H9 (cell line): ENCODE measurements around the gene ALKBH1. TPM values are rescaled to one million over a fixed set of nuclear protein-coding genes. Genes with fewer than 3 reads are reported as not detected.
"Not testable (repeated sequence)": the region's sequence is repeated elsewhere in the genome, so short reads cannot be mapped to it uniquely, and the experiment has no call there.

Experiments used
- DNase-seq: peaks from one replicate; pipeline ENCODE4 v3.0.0-alpha.2; 2017
- H2AFZ ChIP-seq: one replicate; pipeline ENCODE4 v1.6.1; 2013; ENCODE audit warnings: mild to moderate bottlenecking, low read length, control low read depth, moderate library complexity
- H2AK5ac ChIP-seq: 2 replicates; pipeline ENCODE4 v1.6.1; 2013; ENCODE audit warnings: low read length, control low read depth, mixed read lengths; ENCODE audit not compliant: insufficient read length
- H2BK120ac ChIP-seq: one replicate; pipeline ENCODE4 v1.6.1; 2013; ENCODE audit warnings: low read depth, mild to moderate bottlenecking, low read length, control low read depth, inconsistent platforms; ENCODE audit not compliant: poor library complexity, severe bottlenecking
- H2BK12ac ChIP-seq: 2 replicates; pipeline ENCODE4 v1.6.1; 2013; ENCODE audit warnings: low read length, control low read depth, mixed read lengths, low read depth; ENCODE audit not compliant: insufficient read length
- H2BK15ac ChIP-seq: 2 replicates; pipeline ENCODE4 v1.6.1; 2013; ENCODE audit warnings: low read depth, low read length, control low read depth
- H2BK20ac ChIP-seq: one replicate; pipeline ENCODE4 v1.6.1; 2013; ENCODE audit warnings: low read depth, mild to moderate bottlenecking, low read length, control low read depth, inconsistent platforms; ENCODE audit not compliant: poor library complexity, severe bottlenecking
- H2BK5ac ChIP-seq: 2 replicates; pipeline ENCODE4 v1.6.1; 2013; ENCODE audit warnings: low read length, control low read depth, mixed read lengths; ENCODE audit not compliant: insufficient read length
- H3K14ac ChIP-seq: 2 replicates; pipeline ENCODE4 v1.6.1; 2013; ENCODE audit warnings: low read length, control low read depth; ENCODE audit not compliant: insufficient read depth
- H3K18ac ChIP-seq: 2 replicates; pipeline ENCODE4 v1.6.1; 2013; ENCODE audit warnings: low read depth, mild to moderate bottlenecking, mixed read lengths, low read length, control low read depth; ENCODE audit not compliant: insufficient read length
- H3K23ac ChIP-seq: 2 replicates; pipeline ENCODE4 v1.6.1; 2013; ENCODE audit warnings: low read length, control low read depth, mixed read lengths, low read depth; ENCODE audit not compliant: insufficient read length
- H3K23me2 ChIP-seq: 2 replicates; pipeline ENCODE4 v1.6.1; 2013; ENCODE audit warnings: low read depth, mild to moderate bottlenecking, mixed read lengths, low read length, control low read depth; ENCODE audit not compliant: insufficient read length, poor library complexity, severe bottlenecking
- H3K27ac ChIP-seq: 2 replicates; pipeline ENCODE4 v1.5.1; 2013; ENCODE audit warnings: low read length, control low read depth, mixed read lengths, low read depth; ENCODE audit not compliant: insufficient read length
- H3K27me3 ChIP-seq: 2 replicates; pipeline ENCODE4 v1.6.1; 2013; ENCODE audit warnings: low read length, control low read depth, inconsistent platforms; ENCODE audit not compliant: insufficient read depth
- H3K4ac ChIP-seq: 2 replicates; pipeline ENCODE4 v1.6.1; 2013; ENCODE audit warnings: low read depth, mild to moderate bottlenecking, control low read depth, inconsistent platforms, low read length, moderate library complexity
- H3K4me1 ChIP-seq: 2 replicates; pipeline ENCODE4 v1.6.1; 2013; ENCODE audit warnings: low read length, control low read depth, inconsistent platforms; ENCODE audit not compliant: insufficient read depth
- H3K4me2 ChIP-seq: 2 replicates; pipeline ENCODE4 v1.6.1; 2013; ENCODE audit warnings: low read length, control low read depth, mixed read lengths; ENCODE audit not compliant: insufficient read length, insufficient read depth
- H3K56ac ChIP-seq: 2 replicates; pipeline ENCODE4 v1.6.1; 2013; ENCODE audit warnings: low read depth, mild to moderate bottlenecking, mixed read lengths, low read length, control low read depth; ENCODE audit not compliant: insufficient read length
- H3K79me1 ChIP-seq: 2 replicates; pipeline ENCODE4 v1.6.1; 2013; ENCODE audit warnings: low read depth, mild to moderate bottlenecking, moderate library complexity, low read length, control low read depth, inconsistent platforms; ENCODE audit not compliant: insufficient read depth, poor library complexity, severe bottlenecking
- H3K79me2 ChIP-seq: 2 replicates; pipeline ENCODE4 v1.6.1; 2013; ENCODE audit warnings: low read length, control low read depth, inconsistent platforms; ENCODE audit not compliant: insufficient read depth
- H3K9ac ChIP-seq: 2 replicates; pipeline ENCODE4 v1.6.1; 2013; ENCODE audit warnings: low read length, control low read depth, mixed read lengths; ENCODE audit not compliant: insufficient read length; ENCODE audit errors: extremely low read depth
- H3K9me3 ChIP-seq: one replicate; pipeline ENCODE4 v1.6.1; 2013; ENCODE audit warnings: low read depth, low read length, inconsistent platforms; ENCODE audit not compliant: control insufficient read depth
- H3T11ph ChIP-seq: one replicate; pipeline ENCODE4 v1.6.1; 2013; ENCODE audit warnings: mild to moderate bottlenecking, low read length, control low read depth, inconsistent platforms
- H4K20me1 ChIP-seq: one replicate; pipeline ENCODE4 v1.6.1; 2013; ENCODE audit not compliant: control insufficient read depth, insufficient read length, insufficient read depth
- H4K5ac ChIP-seq: 2 replicates; pipeline ENCODE4 v1.6.1; 2013; ENCODE audit warnings: low read depth, mild to moderate bottlenecking, mixed read lengths, low read length, control low read depth; ENCODE audit not compliant: insufficient read length
- H4K8ac ChIP-seq: replicated peaks from 2 replicates; pipeline ENCODE4 v1.6.1; 2013; ENCODE audit warnings: low read length, control low read depth, mixed read lengths, low read depth; ENCODE audit not compliant: insufficient read length
- H4K91ac ChIP-seq: 2 replicates; pipeline ENCODE4 v1.6.1; 2013; ENCODE audit warnings: low read depth, mild to moderate bottlenecking, moderate library complexity, mixed read lengths, low read length, control low read depth; ENCODE audit not compliant: insufficient read length
- H3K27ac Mint-ChIP-seq, 3 experiments: 2 replicates in 2 of 3; 3 replicates in 1 of 3; pipeline ENCODE4 v1.8.0; 2020 to 2021; ENCODE audit warnings: mixed read lengths in 3 of 3, mild to moderate bottlenecking in 1 of 3, moderate library complexity in 1 of 3
- H3K27me3 Mint-ChIP-seq: 2 replicates; pipeline ENCODE4 v1.8.0; 2021; ENCODE audit warnings: low read depth, mild to moderate bottlenecking, moderate library complexity, mixed read lengths
- H3K36me3 Mint-ChIP-seq, 3 experiments: 2 replicates in 2 of 3; 3 replicates in 1 of 3; pipeline ENCODE4 v1.8.0; 2020 to 2021; ENCODE audit warnings: low read depth in 3 of 3, mixed read lengths in 3 of 3; ENCODE audit not compliant: insufficient read depth in 1 of 3
- H3K4me1 Mint-ChIP-seq, 2 experiments: 2 replicates each; pipeline ENCODE4 v1.8.0; 2020; ENCODE audit warnings: mixed read lengths in 2 of 2
- H3K4me3 Mint-ChIP-seq, 2 experiments: 2 replicates in 1 of 2; 3 replicates in 1 of 2; pipeline ENCODE4 v1.8.0; 2020 to 2021; ENCODE audit warnings: mild to moderate bottlenecking in 2 of 2, mixed read lengths in 2 of 2, moderate library complexity in 1 of 2
- H3K9me3 Mint-ChIP-seq, 2 experiments: 2 replicates in 1 of 2; 3 replicates in 1 of 2; pipeline ENCODE4 v1.8.0; 2020; ENCODE audit warnings: mild to moderate bottlenecking in 2 of 2, mixed read lengths in 2 of 2, moderate library complexity in 1 of 2
- WGBS: extraction: QIAGEN DNeasy Blood & Tissue Kit; methylation state at CpG from one replicate; pipeline ENCODE4 v1.1.7; 2013; ENCODE audit warnings: missing lambda C conversion rate, low lambda C conversion rate, mixed read lengths; ENCODE audit not compliant: insufficient read length; ENCODE audit errors: extremely low coverage; 5-methylcytosine and 5-hydroxymethylcytosine counted together
- total RNA-seq: library from RNA; stranded (reverse); gene quantifications from 2 replicates; pipeline ENCODE4 v1.2.1, GENCODE V29; 2021

ALKBH1 gene
- total RNA-seq, 1 experiment from 2014 or later, result 18.7 TPM

GRCh38 chr14:77635466-77635865 is 72.4 kb downstream of the ALKBH1 start:
- not testable (repeated sequence) for H2AK5ac ChIP-seq, H2BK5ac ChIP-seq, H3T11ph ChIP-seq, H3K23ac ChIP-seq, H3K27me3 Mint-ChIP-seq, H3K4me2 ChIP-seq, H2BK15ac ChIP-seq, H2BK20ac ChIP-seq, H4K8ac ChIP-seq, H3K4me1 ChIP-seq, H3K4me3 Mint-ChIP-seq, H3K79me2 ChIP-seq, H2AFZ ChIP-seq, H3K4ac ChIP-seq, H3K56ac ChIP-seq, H2BK12ac ChIP-seq, H3K27ac Mint-ChIP-seq, H4K20me1 ChIP-seq, H3K23me2 ChIP-seq, H3K79me1 ChIP-seq, H2BK120ac ChIP-seq, H3K27ac ChIP-seq, DNase-seq, H3K14ac ChIP-seq, H3K4me1 Mint-ChIP-seq, H3K9ac ChIP-seq, H4K5ac ChIP-seq, H3K18ac ChIP-seq, H3K27me3 ChIP-seq, H4K91ac ChIP-seq
- H3K9me3 ChIP-seq, result peaks cover 11% of the 10 kb centered on the region
- H3K36me3 Mint-ChIP-seq, result peaks cover 2 to 22% (median 6%) of the 10 kb centered on the region in 3 experiments; a peak in 4 of 7 replicates
- no CpG with 5 or more reads among the region's 8 CpGs for WGBS
- peaks cover 51 to 63% of the 10 kb centered on the region in 2 experiments for H3K9me3 Mint-ChIP-seq
